ENCODE measurements around the gene ATP9B.

Gene ATP9B

GRCh38 chr18:79185648-79186047 is 116.5 kb downstream of the ATP9B start:
- DNase-seq (ENCODE audit: insufficient read length, low spot score) (no peak), FAIRE-seq (no peak)
- TF ChIP-seq POLR2A (IDR thresholded peaks at IDR 0.05; ENCODE audit: low read depth, low read length), result no peak

DNA sequence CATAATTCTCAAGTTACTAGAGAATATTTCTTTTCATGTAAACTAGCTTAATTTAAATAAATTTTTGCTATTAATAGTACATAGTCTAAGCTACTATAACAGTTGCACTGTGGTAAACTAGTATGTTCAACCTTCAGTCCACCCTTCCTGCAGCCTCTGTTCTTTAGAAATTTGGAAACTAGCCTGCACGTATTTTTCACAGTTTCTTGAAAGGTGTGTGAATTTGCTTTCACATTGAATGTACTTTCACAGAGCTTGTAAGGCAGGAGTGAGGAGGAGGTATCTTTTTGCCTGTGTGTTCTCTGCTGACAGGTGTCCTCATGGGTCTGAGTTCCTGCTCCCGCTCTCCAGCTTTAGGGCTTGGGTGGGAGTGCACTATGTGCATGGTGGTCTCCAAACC is 117.5 kb downstream of the ATP9B start:
- FAIRE-seq (no peak), DNase-seq (ENCODE audit: insufficient read length, low spot score) (no peak)
- TF ChIP-seq POLR2A (IDR thresholded peaks at IDR 0.05; ENCODE audit: low read depth, low read length), result no peak

DNA sequence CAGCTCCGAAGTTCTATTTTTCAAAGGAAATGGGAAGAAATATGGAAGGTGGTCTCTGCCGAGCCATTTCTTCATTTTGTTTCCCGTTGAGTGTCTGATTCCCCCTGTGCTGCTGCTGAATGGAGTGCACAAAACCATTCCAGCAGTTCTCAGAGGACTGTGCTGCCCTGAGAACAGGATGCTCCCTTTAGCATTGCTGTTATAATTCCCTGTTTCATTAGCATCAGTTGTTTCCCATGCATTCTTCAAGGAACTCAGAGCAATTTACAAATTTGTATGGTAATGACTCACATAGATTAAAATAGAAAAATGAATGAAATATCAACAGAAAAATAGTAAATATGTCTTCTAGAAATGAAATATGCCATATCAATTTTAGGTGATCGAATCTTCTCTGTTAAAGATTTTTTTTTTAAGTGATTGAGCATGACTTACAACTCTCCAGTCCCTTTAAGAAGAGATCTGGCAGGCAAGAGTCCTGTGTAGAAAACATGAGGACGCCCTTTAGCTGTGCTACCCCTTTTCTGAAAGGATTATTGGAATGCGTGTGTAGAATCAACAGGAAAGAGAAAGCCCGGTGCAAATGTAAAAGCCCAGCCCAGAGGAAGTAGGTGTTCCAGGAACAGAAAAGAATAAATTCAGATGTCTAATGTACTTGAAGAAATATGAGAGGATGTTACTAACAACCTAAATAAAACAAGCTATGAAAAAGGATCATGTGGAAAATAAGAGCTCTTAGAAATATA is 118.5 kb downstream of the ATP9B start:
- no peak for TF ChIP-seq POLR2A (IDR thresholded peaks at IDR 0.05; ENCODE audit: low read depth, low read length)
- FAIRE-seq, result no peak
- DNase-seq (ENCODE audit: insufficient read length, low spot score), result no peak

- no peak for FAIRE-seq
- TF ChIP-seq POLR2A (IDR thresholded peaks at IDR 0.05; ENCODE audit: low read depth, low read length), result no peak
- no peak for DNase-seq (ENCODE audit: insufficient read length, low spot score)
These were observed 122.2 kb downstream of the ATP9B start for GRCh38 chr18:79191418-79191817.

DNA sequence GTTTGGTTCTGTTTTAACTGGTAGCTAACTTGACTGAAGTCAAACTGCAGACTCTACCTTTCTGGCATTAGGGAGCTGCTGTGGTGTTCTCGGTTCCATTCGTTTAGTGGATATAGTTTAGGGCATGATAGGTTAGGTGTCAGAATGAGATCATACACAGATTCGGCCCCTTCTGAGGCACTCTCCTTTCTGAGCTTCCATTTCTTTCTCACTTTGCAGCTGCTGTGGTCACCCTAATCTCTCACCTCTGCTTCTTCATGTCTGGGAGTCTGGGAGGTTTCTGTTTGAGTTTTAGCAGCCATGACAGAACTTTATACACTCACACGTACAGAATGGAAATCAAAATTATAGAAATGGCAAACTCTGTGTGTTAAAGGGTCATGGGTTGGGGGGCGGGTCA is 122.8 kb downstream of the ATP9B start:
- FAIRE-seq (no peak), DNase-seq (ENCODE audit: insufficient read length, low spot score) (no peak)
- TF ChIP-seq POLR2A (IDR thresholded peaks at IDR 0.05; ENCODE audit: low read depth, low read length), result no peak

DNA sequence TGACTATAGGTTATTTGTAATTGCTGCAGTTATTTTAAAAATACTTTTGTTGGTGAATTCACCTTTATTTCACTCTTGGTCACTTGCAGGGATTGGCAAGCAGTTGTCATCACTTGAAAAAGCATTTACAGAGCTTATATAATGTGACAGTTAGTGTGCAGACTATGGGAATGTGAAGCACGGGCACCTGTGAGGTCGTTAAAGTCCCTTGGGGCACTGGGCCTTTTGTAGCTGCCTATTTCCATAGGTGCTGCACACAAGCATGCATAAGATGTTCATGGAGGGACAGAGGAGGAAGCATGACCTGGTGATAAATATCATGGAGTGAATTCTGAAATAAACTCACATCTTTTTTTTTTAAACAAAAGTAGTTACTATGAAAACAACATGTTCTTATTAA is 124.6 kb downstream of the ATP9B start:
- DNase-seq (ENCODE audit: insufficient read length, low spot score), result no peak
- FAIRE-seq, result no peak
- TF ChIP-seq POLR2A (IDR thresholded peaks at IDR 0.05; ENCODE audit: low read depth, low read length), result no peak

DNA sequence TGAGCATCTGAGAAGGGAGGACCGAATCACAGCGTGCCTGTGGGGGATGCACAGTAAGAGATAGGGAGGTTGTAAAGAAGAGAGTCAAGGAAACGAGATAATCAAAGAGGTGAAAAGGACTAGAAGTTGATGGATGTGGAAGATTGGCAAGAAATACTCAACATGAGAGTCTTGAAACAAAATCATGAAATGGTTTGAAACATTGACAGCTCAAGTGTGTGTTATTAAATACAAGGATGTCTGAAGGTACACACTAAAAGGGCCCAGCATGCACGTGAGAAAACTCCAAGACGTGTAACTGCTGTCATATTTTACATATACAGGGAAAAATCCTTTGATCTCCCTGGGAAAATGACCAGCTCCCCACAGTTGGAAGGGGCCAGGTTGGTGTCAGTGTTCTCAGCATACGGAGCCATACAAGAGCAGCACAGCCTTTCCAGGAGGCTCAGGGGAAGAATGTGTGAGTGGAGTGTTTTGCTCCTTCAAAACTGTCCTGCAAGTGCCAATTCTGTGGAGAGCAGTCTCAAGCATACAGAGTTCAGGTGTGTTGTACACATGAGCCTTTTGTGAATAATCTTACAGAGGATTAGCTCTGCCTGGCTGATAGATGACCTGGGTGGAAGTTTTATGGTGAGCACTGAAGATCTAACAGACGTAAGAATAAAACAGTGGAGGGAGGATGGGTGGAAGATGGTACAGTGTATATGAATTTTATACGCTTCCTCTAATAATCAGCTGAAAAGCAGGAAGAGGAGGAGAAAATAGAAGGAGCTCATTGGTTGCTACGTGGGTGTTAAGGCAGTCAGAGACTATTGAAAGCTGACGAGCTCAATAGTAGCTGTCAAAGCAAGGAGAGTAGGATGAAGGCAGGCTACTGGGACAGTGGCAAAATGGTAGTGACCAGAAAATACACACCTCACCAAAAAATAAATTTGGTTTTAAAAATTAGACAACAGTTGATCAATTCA is 126.8 kb downstream of the ATP9B start:
- no peak for FAIRE-seq
- TF ChIP-seq POLR2A (IDR thresholded peaks at IDR 0.05; ENCODE audit: low read depth, low read length), result no peak
- no peak for DNase-seq (ENCODE audit: insufficient read length, low spot score)

GRCh38 chr18:79197531-79197930 is 128.3 kb downstream of the ATP9B start:
- FAIRE-seq (no peak), DNase-seq (ENCODE audit: insufficient read length, low spot score) (no peak)
- TF ChIP-seq POLR2A (IDR thresholded peaks at IDR 0.05; ENCODE audit: low read depth, low read length), result no peak

DNA sequence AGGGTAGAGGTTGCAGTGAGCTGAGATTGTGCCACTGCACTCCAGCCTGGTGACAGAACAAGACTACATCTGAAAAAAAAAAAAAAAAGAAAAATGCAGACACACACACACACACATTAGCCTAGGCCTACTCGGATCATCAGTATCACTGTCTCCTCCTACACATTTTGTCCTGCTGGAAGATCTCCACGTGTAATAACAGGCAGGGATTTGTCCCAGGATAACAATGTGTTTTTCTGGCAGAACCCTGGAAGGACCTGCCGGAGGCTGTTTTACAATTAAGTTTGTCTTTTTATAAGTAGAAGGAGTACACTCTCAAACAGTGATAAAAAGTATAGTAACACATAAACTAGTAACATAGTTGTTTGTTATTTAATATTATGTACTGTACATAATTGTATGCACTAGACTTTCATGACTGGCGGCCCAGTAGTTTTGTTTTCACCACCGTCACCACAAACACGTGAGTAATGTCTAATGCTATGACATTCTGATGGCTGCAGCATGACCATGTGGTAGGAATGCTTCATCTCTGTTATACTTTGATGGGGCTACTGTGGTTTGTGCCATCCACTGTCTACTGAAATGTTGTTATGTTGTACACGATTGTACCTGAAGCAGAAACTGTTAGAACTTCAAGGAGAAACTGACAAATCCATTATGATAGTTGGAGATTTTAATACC is 130.6 kb downstream of the ATP9B start:
- DNase-seq (ENCODE audit: insufficient read length, low spot score) (no peak), FAIRE-seq (no peak)

DNA sequence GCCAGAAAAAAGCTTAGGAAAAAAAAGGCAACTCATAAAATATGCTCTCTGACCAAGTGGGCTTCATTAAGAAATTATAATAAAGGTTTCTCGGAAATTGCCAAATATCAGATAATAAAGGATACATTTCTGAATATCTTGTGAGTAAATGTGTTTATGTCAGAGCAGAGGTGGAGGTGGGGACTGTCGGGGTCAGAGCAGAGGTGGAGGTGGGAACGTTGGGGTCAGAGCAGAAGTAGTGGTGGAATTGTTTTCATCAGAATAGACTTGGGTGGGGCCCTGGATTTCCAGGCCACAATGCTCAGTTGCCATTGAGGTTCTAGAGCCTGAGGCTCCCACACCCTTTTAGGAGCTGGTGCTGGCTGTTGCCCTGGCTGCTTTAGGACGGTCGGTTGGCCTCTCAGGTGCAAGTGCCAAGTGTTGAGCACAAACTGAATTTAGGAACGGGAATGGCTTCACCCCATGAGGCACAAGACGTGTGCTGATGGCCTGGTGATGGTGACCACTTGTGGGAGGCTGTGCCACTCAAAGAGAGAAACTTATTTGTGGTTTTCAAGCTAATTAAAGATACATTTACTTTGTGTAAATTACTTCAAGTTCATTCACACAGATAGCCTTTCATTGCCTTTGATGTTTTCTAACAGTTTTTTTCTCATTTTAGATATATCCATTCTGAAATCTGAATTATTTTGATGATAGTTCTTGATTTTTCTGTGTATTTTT is 131.5 kb downstream of the ATP9B start:
- DNase-seq (ENCODE audit: insufficient read length, low spot score) (no peak), FAIRE-seq (no peak)
- no peak for TF ChIP-seq POLR2A (IDR thresholded peaks at IDR 0.05; ENCODE audit: low read depth, low read length)

More for the DNA sequence above, 130.6 kb downstream of the ATP9B start:
- no peak for TF ChIP-seq POLR2A (IDR thresholded peaks at IDR 0.05; ENCODE audit: low read depth, low read length)

DNA sequence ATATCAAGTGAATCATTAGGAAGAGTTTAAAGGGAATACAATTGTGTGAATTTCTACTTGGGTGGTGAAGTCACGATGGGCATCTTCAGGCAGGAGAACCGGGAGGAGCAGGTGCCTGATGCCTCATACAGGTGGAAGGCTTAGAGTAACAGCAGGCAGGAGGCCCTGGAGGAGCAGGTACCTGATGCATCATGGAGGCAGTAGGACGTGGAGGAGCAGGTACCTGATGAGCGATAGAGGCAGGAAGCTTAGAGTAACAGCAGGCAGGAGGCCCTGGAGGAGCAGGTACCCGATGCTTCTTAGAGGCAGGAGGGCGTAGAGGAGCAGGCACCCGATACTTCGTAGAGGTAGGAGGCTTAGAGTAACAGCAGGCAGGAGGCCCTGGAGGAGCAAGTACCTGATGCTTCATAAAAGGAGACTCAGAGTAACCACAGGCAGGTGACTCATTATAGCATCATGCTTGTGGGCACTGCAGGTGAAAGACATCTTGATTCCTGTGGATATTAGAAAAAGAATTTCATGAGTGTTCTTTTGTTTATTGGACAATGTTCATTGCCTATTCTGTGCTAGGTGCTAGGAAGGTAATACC is 133.9 kb downstream of the ATP9B start:
- DNase-seq (ENCODE audit: insufficient read length, low spot score) (peak; percentile 1), FAIRE-seq (no peak)
- no peak for TF ChIP-seq POLR2A (IDR thresholded peaks at IDR 0.05; ENCODE audit: low read depth, low read length)

DNA sequence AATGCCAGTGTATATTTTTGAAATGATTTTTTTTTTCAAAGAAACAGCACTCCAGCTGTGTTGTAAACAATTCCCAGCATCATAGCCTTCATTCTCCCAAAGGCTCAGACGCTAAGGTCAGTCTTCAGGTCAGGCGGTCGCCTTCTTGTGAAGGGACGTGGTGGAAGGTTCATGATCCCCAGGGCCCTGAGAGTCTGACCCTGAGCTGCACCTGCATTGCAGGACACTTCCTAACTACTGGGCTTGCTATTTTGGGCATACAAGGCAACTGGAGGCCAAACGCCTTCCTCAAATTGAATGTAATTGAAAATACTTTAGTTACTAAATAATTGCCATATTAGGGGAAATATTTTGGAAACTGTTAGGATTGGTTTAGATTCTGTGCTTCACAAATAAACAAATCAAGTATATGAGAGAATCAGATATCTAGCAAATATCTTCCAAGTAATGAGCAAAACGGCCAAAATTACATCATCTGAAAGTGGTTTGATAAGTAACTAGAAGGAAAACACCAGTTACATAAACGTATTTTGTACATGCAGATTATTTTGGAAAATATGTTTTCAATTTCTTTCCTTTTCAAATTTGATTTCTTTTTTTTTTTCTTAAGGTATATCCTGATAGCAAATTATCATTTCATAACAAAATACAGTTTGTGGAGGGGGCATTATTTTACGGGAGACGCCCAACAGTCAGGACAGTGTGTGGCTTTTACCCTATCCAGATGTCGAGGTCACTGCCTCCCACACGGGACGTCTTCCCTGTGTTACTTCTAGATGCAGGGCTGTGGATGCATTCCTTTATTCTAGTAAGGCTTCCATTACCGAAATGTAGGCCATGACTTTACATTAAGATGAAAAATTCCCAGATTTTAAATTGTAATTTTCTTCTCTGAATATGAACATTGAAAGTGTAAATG is 136.0 kb downstream of the ATP9B start:
- no peak for TF ChIP-seq POLR2A (IDR thresholded peaks at IDR 0.05; ENCODE audit: low read depth, low read length)
- FAIRE-seq, result no peak
- DNase-seq (ENCODE audit: insufficient read length, low spot score), result no peak

Measured in H54 (cell line).